Mesothelial cell of epicardium (in vitro differentiated cells): ENCODE results near the gene TUBB1. TPM values are rescaled to one million over a fixed set of nuclear protein-coding genes. Genes with fewer than 3 reads are reported as not detected.

Source experiments
- DNase-seq, 2 experiments: peaks; one replicate each; pipeline ENCODE4 v3.0.0; 2021; ENCODE audit warnings: low spot score in 2 of 2; ENCODE audit not compliant: unreplicated experiment in 2 of 2
- H3K27ac Mint-ChIP-seq: 2 replicates; pipeline ENCODE4 v1.8.0; 2021; ENCODE audit warnings: mixed read lengths
- H3K27me3 Mint-ChIP-seq: 2 replicates; pipeline ENCODE4 v1.8.0; 2021; ENCODE audit warnings: low read depth, mixed read lengths
- H3K36me3 Mint-ChIP-seq: 2 replicates; pipeline ENCODE4 v1.8.0; 2021; ENCODE audit warnings: mixed read lengths
- H3K4me1 Mint-ChIP-seq: 2 replicates; pipeline ENCODE4 v1.8.0; 2021; ENCODE audit warnings: mixed read lengths
- H3K4me3 Mint-ChIP-seq: 2 replicates; pipeline ENCODE4 v1.8.0; 2021; ENCODE audit warnings: mild to moderate bottlenecking, moderate library complexity, mixed read lengths
- H3K9me3 Mint-ChIP-seq: 2 replicates; pipeline ENCODE4 v1.8.0; 2021; ENCODE audit warnings: mixed read lengths
- CTCF ChIP-seq: fragments of 200-600 bp; sonication (generic); IDR thresholded peaks from one replicate; pipeline ENCODE4 v1.5.0; 2021; ENCODE audit warnings: antibody characterized with exemption; ENCODE audit not compliant: unreplicated experiment
- total RNA-seq: library from RNA; stranded (reverse); gene quantifications from 3 replicates; pipeline ENCODE4 v1.2.1, GENCODE V29; 2021

TUBB1 gene
- total RNA-seq, 1 donor from 2014 or later: not detected

GRCh38 chr20:59014680-59015389 lies 4.4 kb upstream of the TUBB1 start:
- DNase-seq: peak in 1 of 2 experiments; percentile 11
- no peak for TF ChIP-seq CTCF
- no peak overlapping the region for H3K4me3 Mint-ChIP-seq
- no peaks in the 10 kb centered on the region for H3K9me3 Mint-ChIP-seq
- H3K4me1 Mint-ChIP-seq: peaks cover 34% of the 10 kb centered on the region
- no peaks in the 10 kb centered on the region for H3K36me3 Mint-ChIP-seq
- H3K27me3 Mint-ChIP-seq: no peaks in the 10 kb centered on the region
- no peak overlapping the region for H3K27ac Mint-ChIP-seq

DNA sequence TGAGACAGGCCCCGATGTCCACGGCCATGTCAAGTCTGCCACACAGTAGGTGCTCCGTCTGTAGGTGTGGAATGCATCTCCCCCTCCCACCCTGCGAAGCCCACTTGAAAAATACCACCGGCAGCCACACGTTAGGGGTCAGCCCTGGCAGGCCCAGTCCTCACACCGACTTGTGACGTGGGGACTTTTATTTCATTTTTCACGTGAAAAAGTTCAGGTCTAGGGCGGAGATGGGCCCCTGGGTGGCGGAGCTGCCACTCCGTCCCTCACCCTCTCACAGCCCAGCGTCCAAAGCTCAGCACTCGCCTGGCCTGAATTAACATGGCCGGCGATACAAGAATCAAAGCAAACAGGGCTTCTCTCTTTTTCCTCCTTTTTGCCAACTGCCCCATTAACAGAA lies 3.8 kb upstream of the TUBB1 start:
- Mint-ChIP-seq H3K4me3 (no peak overlapping the region), H3K27me3 (no peaks in the 10 kb centered on the region), H3K9me3 (no peaks in the 10 kb centered on the region), H3K36me3 (no peaks in the 10 kb centered on the region), H3K4me1 (peaks cover 29% of the 10 kb centered on the region), H3K27ac (no peak overlapping the region)
- no peak for TF ChIP-seq CTCF
- DNase-seq: no peak

- Mint-ChIP-seq H3K27me3 (no peaks in the 10 kb centered on the region), H3K4me3 (no peak overlapping the region), H3K27ac (peak overlapping the region; percentile 53), H3K9me3 (no peaks in the 10 kb centered on the region), H3K36me3 (no peaks in the 10 kb centered on the region), H3K4me1 (peaks cover 27% of the 10 kb centered on the region)
- peak in 1 of 2 experiments; percentile 27 for DNase-seq
- no peak for TF ChIP-seq CTCF
These were observed 3.2 kb upstream of the TUBB1 start for GRCh38 chr20:59015812-59016711.

DNA sequence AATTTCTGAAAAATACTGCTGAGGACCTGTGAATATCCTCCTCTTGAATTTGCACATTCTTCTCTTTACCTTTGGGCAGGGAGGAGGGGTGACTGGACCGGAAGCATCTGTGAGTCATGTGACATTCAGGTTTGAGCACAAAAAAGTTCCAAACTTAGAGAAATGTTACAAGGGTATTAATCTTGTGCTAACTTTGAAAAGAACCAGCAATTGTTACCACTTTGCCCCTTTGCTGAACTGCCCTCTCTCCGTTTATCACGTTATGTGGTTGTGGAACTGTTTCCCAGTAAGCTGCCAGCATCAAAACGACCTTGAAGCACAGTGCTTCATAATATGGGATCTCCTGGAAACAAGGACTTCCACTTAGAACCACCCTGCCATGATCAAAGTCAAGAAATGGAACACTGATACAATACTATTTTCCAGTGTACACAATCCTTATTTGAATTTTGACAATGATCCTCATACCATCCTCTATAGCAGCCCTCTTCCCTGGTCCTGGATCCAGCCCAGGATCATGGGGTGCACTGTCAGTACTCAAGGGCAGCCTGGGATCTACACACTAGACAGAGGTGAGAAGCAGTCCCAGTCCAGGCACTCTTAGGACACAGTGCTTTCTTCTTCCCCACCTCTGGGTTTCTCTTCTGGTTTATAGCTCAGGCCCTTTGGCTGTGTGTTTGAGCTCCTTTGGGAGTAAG lies 2.3 kb upstream of the TUBB1 start:
- Mint-ChIP-seq H3K4me1 (peaks cover 27% of the 10 kb centered on the region), H3K27ac (no peak overlapping the region)
- peak in 1 of 2 experiments; percentile 26 for DNase-seq

More for the DNA sequence above, 2.3 kb upstream of the TUBB1 start:
- H3K9me3 Mint-ChIP-seq: no peaks in the 10 kb centered on the region
- H3K36me3 Mint-ChIP-seq: no peaks in the 10 kb centered on the region
- H3K27me3 Mint-ChIP-seq: no peaks in the 10 kb centered on the region
- TF ChIP-seq CTCF: no peak
- H3K4me3 Mint-ChIP-seq: no peak overlapping the region
